Left cardiac atrium (tissue), 4 donors: ENCODE data around the gene PPFIA3. TPM values are rescaled to one million over a fixed set of nuclear protein-coding genes. Genes with fewer than 3 reads are reported as not detected.

ENCODE experiments used
- ATAC-seq, 2 donors: fragments of 200-7000 bp; cut with Tn5 transposase; one replicate each; pipeline ENCODE4 v1.9.1; 2020; ENCODE audit warnings: mild to moderate bottlenecking in 2 of 2, moderate library complexity in 2 of 2
- DNase-seq: peaks from one replicate; pipeline ENCODE4 v3.0.0-alpha.2; 2020
- intact Hi-C, 2 donors: fragments of 100-400 bp; cut with DNase I; formaldehyde crosslinking; loops; one replicate each; pipeline versions ENCODE4 v1.14.1 to v1.15.1; 2022 to 2023
- long read RNA-seq: library from polyadenylated mRNA; unstranded; transcript quantifications from one replicate; pipeline ENCODE4 v2.0.0, GENCODE V29; 2021
- total RNA-seq, 2 donors: library from RNA; stranded (reverse); fragmentation: NEBNext Ultra II Directional; extraction: Animal tissue kit (Norgen Biotek cat#: 25700); gene quantifications; one replicate each; pipeline ENCODE4 v1.2.1, GENCODE V29; 2021
- donor health status: DM: no; HTN: yes; CAD: no.
- donor health status: DM: no; HTN: yes; CAD: no; lungs with severe emphysema.
- donor health status: DM: yes; HTN: yes; CAD: no.
- donor health status: Dilated cardiomyopathy.

The PPFIA3 gene
- 10 to 100 TPM in 1 of 2 donors, 1 to 10 TPM in 1; 6.7 to 11.5 TPM for total RNA-seq
- long read RNA-seq, partial matches to known transcripts = 0 of 7 reads
- long read RNA-seq, other reads (novel, unspliced or antisense) = 0 of 7 reads

GRCh38 chr19:49119411-49120324, at the start of gene PPFIA3:
TSS of gene PPFIA3 (plus strand) at chr19:49119544. CDS start at chr19:49127874, 8,330 bp downstream.
- DNase-seq (peak; percentile 79), ATAC-seq (peak; percentile 66 to 70)
- intact Hi-C loops = no loop called here

GRCh38 chr19:49070416-49070815, 48.9 kb upstream of the PPFIA3 start:
- intact Hi-C loops = loop anchor here in 1 of 2 donors (5.0 to 10.0 kb wide), 2 partner anchors 76 to 137 kb away; partner anchors contain the start of genes GYS1 and RUVBL2
- DNase-seq (no peak), ATAC-seq (no peak)

GRCh38 chr19:49071860-49072547, 47.3 kb upstream of the PPFIA3 start:
- ATAC-seq (peak in 1 of 2 donors; percentile 11), DNase-seq (peak; percentile 29)
- intact Hi-C loops = loop anchor here in 1 of 2 donors (5.0 to 10.0 kb wide), 2 partner anchors 77 to 135 kb away; partner anchors contain the start of genes GYS1 and RUVBL2

- ATAC-seq = peak; percentile 33 to 54
- intact Hi-C loops = loop anchor here in 1 of 2 donors (5.0 to 10.0 kb wide), 2 partner anchors 79 to 134 kb away; partner anchors contain the start of genes GYS1 and RUVBL2
Measured at GRCh38 chr19:49073514-49074378, 45.6 kb upstream of the PPFIA3 start.

GRCh38 chr19:49074869-49075268, 44.5 kb upstream of the PPFIA3 start:
- intact Hi-C loops = loop anchor here in 1 of 2 donors (5.0 to 10.0 kb wide), 2 partner anchors 80 to 132 kb away; partner anchors contain the start of genes GYS1 and RUVBL2
- peak; percentile 34 to 50 for ATAC-seq

More at GRCh38 chr19:49073514-49074378, 45.6 kb upstream of the PPFIA3 start:
- no peak for DNase-seq

GRCh38 chr19:49080392-49080791, 39.0 kb upstream of the PPFIA3 start:
- intact Hi-C loops = no loop called here
- DNase-seq = no peak
- no peak for ATAC-seq

More at GRCh38 chr19:49074869-49075268, 44.5 kb upstream of the PPFIA3 start:
- DNase-seq = peak; percentile 80

- intact Hi-C loops = no loop called here
- ATAC-seq = no peak
Measured at GRCh38 chr19:49081273-49081672, 38.1 kb upstream of the PPFIA3 start.

GRCh38 chr19:49084206-49085019, 34.9 kb upstream of the PPFIA3 start:
- no peak for DNase-seq
- intact Hi-C loops = no loop called here
- ATAC-seq = no peak

More at GRCh38 chr19:49081273-49081672, 38.1 kb upstream of the PPFIA3 start:
- DNase-seq = no peak

- ATAC-seq (peak; percentile 99), DNase-seq (peak; percentile 99)
Measured at GRCh38 chr19:49085020-49085867, 34.1 kb upstream of the PPFIA3 start, which contains the start of gene SNRNP70. TSS of gene SNRNP70 (plus strand) at chr19:49085451. CDS start at chr19:49086415, 964 bp downstream.

GRCh38 chr19:49085868-49086232, 33.5 kb upstream of the PPFIA3 start:
- no peak for ATAC-seq
- intact Hi-C loops = no loop called here
- no peak for DNase-seq

More at GRCh38 chr19:49085020-49085867, 34.1 kb upstream of the PPFIA3 start, which contains the start of gene SNRNP70:
- intact Hi-C loops = no loop called here

GRCh38 chr19:49086296-49086695, 33.0 kb upstream of the PPFIA3 start:
- intact Hi-C loops = no loop called here
- ATAC-seq = no peak
- DNase-seq = no peak

GRCh38 chr19:49091391-49092038, 27.8 kb upstream of the PPFIA3 start:
- intact Hi-C loops = no loop called here
- DNase-seq (no peak), ATAC-seq (no peak)

- intact Hi-C loops = no loop called here
- DNase-seq (no peak), ATAC-seq (no peak)
Measured at GRCh38 chr19:49092686-49093085, 26.7 kb upstream of the PPFIA3 start.

GRCh38 chr19:49094505-49095482, 24.6 kb upstream of the PPFIA3 start:
- ATAC-seq = peak; percentile 79 to 91
- intact Hi-C loops = loop anchor here in 1 of 2 donors (5.0 kb wide), 2 partner anchors 53 to 103 kb away; no protein-coding TSS in a partner anchor
- peak; percentile 67 for DNase-seq
